Measurements from ENCODE around the gene KIF21B. TPM values are rescaled to one million over a fixed set of nuclear protein-coding genes. Genes with fewer than 3 reads are reported as not detected.
"Not testable (repeated sequence)": the region's sequence is repeated elsewhere in the genome, so short reads cannot be mapped to it uniquely, and the experiment has no call there.

KIF21B gene
- total and polyA plus RNA-seq, 2 donors: 7.3 to 8.2 TPM

DNA sequence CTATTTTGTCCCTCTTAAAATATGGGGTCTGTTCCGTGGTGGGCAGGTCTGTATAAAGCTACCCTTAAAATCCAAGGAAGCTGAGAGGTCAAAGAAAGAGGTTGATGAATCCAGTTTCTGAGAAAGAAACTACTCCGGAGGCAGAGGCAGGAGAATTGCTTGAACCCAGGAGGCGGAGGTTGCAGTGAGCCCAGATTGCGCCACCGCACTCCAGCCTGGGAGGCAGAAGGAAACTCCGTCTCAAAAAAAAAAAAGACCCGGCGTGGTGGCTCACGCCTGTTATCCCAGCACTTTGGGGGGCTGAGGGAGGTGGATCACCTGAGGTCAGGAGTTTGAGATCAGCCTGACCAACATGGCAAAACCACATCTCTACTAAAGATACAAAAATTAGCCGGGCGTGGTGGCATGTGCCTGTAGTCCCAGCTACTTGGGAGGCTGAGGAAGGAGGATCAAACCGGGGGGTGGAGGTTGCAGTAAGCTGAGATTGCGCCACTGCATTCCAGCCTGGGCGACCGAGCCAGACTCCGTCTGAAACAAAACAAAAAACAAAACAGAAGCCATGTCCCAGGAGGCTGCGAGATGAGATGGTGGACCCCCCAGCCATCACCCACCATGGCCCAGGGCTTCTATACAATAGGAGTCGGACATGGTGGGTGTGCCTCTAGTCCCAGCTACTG, 88.1 kb downstream of the KIF21B start:
- H3K27ac ChIP-seq (ENCODE audit: low read depth in 1 of 2, low read length in 1 of 2); H3K27me3 ChIP-seq (ENCODE audit: control insufficient read depth in 2 of 2, insufficient read depth in 1 of 2, low read length in 1 of 2); DNase-seq (ENCODE audit: low read depth in 6 of 9, low spot score in 9 of 9); H3K4me3 ChIP-seq (ENCODE audit: low read length in 2 of 2); H3K4me1 ChIP-seq (ENCODE audit: control insufficient read depth in 2 of 2, insufficient read depth in 2 of 2, low read length in 2 of 2); H3K9me3 ChIP-seq (ENCODE audit: control insufficient read depth in 2 of 2, insufficient read depth in 1 of 2, low read length in 1 of 2); H3K36me3 ChIP-seq (ENCODE audit: control insufficient read depth in 2 of 2, insufficient read depth in 2 of 2, low read length in 1 of 2): not testable (repeated sequence)
- 97% methylated on average over 18 of the region's 18 CpGs for WGBS

GRCh38 chr1:200934676-200935245, 88.8 kb downstream of the KIF21B start:
- peaks cover 0 to 4% of the 10 kb centered on the region in 2 donors for H3K9me3 ChIP-seq (ENCODE audit: control insufficient read depth in 2 of 2, insufficient read depth in 1 of 2, low read length in 1 of 2)
- no peak overlapping the region for H3K27ac ChIP-seq (ENCODE audit: low read depth in 1 of 2, low read length in 1 of 2)
- H3K4me1 ChIP-seq (ENCODE audit: control insufficient read depth in 2 of 2, insufficient read depth in 2 of 2, low read length in 2 of 2): no peaks in the 10 kb centered on the region
- WGBS: 97% methylated on average over 13 of the region's 13 CpGs
- no peak for DNase-seq (ENCODE audit: low read depth in 6 of 9, low spot score in 9 of 9)
- no peaks in the 10 kb centered on the region for H3K36me3 ChIP-seq (ENCODE audit: control insufficient read depth in 2 of 2, insufficient read depth in 2 of 2, low read length in 1 of 2)
- no peak overlapping the region for H3K4me3 ChIP-seq (ENCODE audit: low read length in 2 of 2)
- no peaks in the 10 kb centered on the region for H3K27me3 ChIP-seq (ENCODE audit: control insufficient read depth in 2 of 2, insufficient read depth in 1 of 2, low read length in 1 of 2)

- no peaks in the 10 kb centered on the region for H3K36me3 ChIP-seq (ENCODE audit: control insufficient read depth in 2 of 2, insufficient read depth in 2 of 2, low read length in 1 of 2)
- no peaks in the 10 kb centered on the region for H3K27me3 ChIP-seq (ENCODE audit: control insufficient read depth in 2 of 2, insufficient read depth in 1 of 2, low read length in 1 of 2)
- H3K4me1 ChIP-seq (ENCODE audit: control insufficient read depth in 2 of 2, insufficient read depth in 2 of 2, low read length in 2 of 2): no peaks in the 10 kb centered on the region
- DNase-seq (ENCODE audit: low read depth in 6 of 9, low spot score in 9 of 9): no peak
- peaks cover 0 to 4% of the 10 kb centered on the region in 2 donors for H3K9me3 ChIP-seq (ENCODE audit: control insufficient read depth in 2 of 2, insufficient read depth in 1 of 2, low read length in 1 of 2)
- H3K27ac ChIP-seq (ENCODE audit: low read depth in 1 of 2, low read length in 1 of 2): no peak overlapping the region
- no peak overlapping the region for H3K4me3 ChIP-seq (ENCODE audit: low read length in 2 of 2)
- WGBS: 87% methylated on average over 2 of the region's 2 CpGs
These were observed 91.7 kb downstream of the KIF21B start for GRCh38 chr1:200931776-200932175.

DNA sequence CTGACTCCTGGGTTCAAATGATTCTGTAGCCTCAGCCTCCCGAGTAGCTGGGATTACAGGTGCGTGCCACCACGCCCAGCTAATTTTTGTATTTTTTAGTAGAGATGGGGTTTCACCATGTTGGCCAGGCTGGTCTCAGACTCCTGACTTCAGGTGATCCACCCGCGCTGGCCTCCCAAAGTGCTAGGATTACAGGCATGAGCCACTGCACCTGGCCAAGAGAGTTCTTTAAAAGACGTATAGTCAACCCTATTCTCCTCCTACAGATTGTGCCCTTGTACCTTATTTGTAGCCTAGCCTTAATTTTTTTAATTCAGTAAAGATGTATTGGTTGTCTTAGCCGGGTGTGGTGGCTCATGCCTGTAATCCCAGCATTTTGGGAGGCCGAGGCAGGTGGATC, 93.2 kb downstream of the KIF21B start:
- H3K27me3 ChIP-seq (ENCODE audit: control insufficient read depth in 2 of 2, insufficient read depth in 1 of 2, low read length in 1 of 2); H3K4me1 ChIP-seq (ENCODE audit: control insufficient read depth in 2 of 2, insufficient read depth in 2 of 2, low read length in 2 of 2); H3K27ac ChIP-seq (ENCODE audit: low read depth in 1 of 2, low read length in 1 of 2); DNase-seq (ENCODE audit: low read depth in 6 of 9, low spot score in 9 of 9); H3K9me3 ChIP-seq (ENCODE audit: control insufficient read depth in 2 of 2, insufficient read depth in 1 of 2, low read length in 1 of 2); H3K36me3 ChIP-seq (ENCODE audit: control insufficient read depth in 2 of 2, insufficient read depth in 2 of 2, low read length in 1 of 2); H3K4me3 ChIP-seq (ENCODE audit: low read length in 2 of 2): not testable (repeated sequence)
- WGBS: 96% methylated on average over 8 of the region's 8 CpGs

- H3K27ac ChIP-seq (ENCODE audit: low read depth in 1 of 2, low read length in 1 of 2): no peak overlapping the region
- 93% methylated on average over 4 of the region's 4 CpGs for WGBS
These were observed 93.8 kb downstream of the KIF21B start for GRCh38 chr1:200929530-200930278.

GRCh38 chr1:200925831-200926230, 97.7 kb downstream of the KIF21B start:
- 37% methylated on average over 4 of the region's 4 CpGs for WGBS

More at GRCh38 chr1:200929530-200930278, 93.8 kb downstream of the KIF21B start:
- no peaks in the 10 kb centered on the region for H3K36me3 ChIP-seq (ENCODE audit: control insufficient read depth in 2 of 2, insufficient read depth in 2 of 2, low read length in 1 of 2)
- no peaks in the 10 kb centered on the region for H3K27me3 ChIP-seq (ENCODE audit: control insufficient read depth in 2 of 2, insufficient read depth in 1 of 2, low read length in 1 of 2)
- H3K4me1 ChIP-seq (ENCODE audit: control insufficient read depth in 2 of 2, insufficient read depth in 2 of 2, low read length in 2 of 2): no peaks in the 10 kb centered on the region
- DNase-seq (ENCODE audit: low read depth in 6 of 9, low spot score in 9 of 9): no peak
- H3K4me3 ChIP-seq (ENCODE audit: low read length in 2 of 2): no peak overlapping the region
- peaks cover 0 to 4% of the 10 kb centered on the region in 2 donors for H3K9me3 ChIP-seq (ENCODE audit: control insufficient read depth in 2 of 2, insufficient read depth in 1 of 2, low read length in 1 of 2)

DNA sequence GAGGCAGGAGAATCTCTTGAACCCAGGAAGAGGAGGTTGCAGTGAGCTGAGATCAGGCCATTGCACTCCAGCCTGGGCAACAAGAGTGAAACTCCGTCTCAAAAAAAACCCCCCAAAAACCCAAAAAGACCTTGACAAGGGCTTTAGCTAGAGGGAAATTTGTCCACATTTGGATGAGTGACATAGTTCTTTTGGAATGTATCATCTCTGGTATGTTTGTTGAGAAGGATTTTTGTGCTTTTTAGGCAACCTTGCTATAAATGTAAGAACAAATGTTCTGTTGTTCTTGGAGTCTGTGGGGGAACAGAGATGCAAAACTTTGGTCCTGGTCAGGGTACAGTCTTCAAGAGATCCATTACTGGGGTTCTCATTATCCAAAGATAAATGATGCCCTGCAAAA, 99.9 kb downstream of the KIF21B start:
- H3K9me3 ChIP-seq (ENCODE audit: control insufficient read depth in 2 of 2, insufficient read depth in 1 of 2, low read length in 1 of 2): no peaks in the 10 kb centered on the region
- DNase-seq (ENCODE audit: low read depth in 6 of 9, low spot score in 9 of 9): no peak
- H3K27ac ChIP-seq (ENCODE audit: low read depth in 1 of 2, low read length in 1 of 2): no peak overlapping the region
- 88% methylated on average over 1 of the region's 1 CpG for WGBS
- H3K4me3 ChIP-seq (ENCODE audit: low read length in 2 of 2): no peak overlapping the region
- no peaks in the 10 kb centered on the region for H3K36me3 ChIP-seq (ENCODE audit: control insufficient read depth in 2 of 2, insufficient read depth in 2 of 2, low read length in 1 of 2)
- no peaks in the 10 kb centered on the region for H3K27me3 ChIP-seq (ENCODE audit: control insufficient read depth in 2 of 2, insufficient read depth in 1 of 2, low read length in 1 of 2)
- H3K4me1 ChIP-seq (ENCODE audit: control insufficient read depth in 2 of 2, insufficient read depth in 2 of 2, low read length in 2 of 2): no peaks in the 10 kb centered on the region

More at GRCh38 chr1:200925831-200926230, 97.7 kb downstream of the KIF21B start:
- peak in 1 of 9 donors; percentile 9 for DNase-seq (ENCODE audit: low read depth in 6 of 9, low spot score in 9 of 9)
- Histone ChIP-seq H3K4me1 (ENCODE audit: control insufficient read depth in 2 of 2, insufficient read depth in 2 of 2, low read length in 2 of 2) (no peaks in the 10 kb centered on the region), H3K27ac (ENCODE audit: low read depth in 1 of 2, low read length in 1 of 2) (no peak overlapping the region), H3K4me3 (ENCODE audit: low read length in 2 of 2) (no peak overlapping the region), H3K9me3 (ENCODE audit: control insufficient read depth in 2 of 2, insufficient read depth in 1 of 2, low read length in 1 of 2) (no peaks in the 10 kb centered on the region), H3K36me3 (ENCODE audit: control insufficient read depth in 2 of 2, insufficient read depth in 2 of 2, low read length in 1 of 2) (no peaks in the 10 kb centered on the region), H3K27me3 (ENCODE audit: control insufficient read depth in 2 of 2, insufficient read depth in 1 of 2, low read length in 1 of 2) (no peaks in the 10 kb centered on the region)

GRCh38 chr1:200922406-200922805, 101.1 kb downstream of the KIF21B start:
- no peaks in the 10 kb centered on the region for H3K4me1 ChIP-seq (ENCODE audit: control insufficient read depth in 2 of 2, insufficient read depth in 2 of 2, low read length in 2 of 2)
- no peaks in the 10 kb centered on the region for H3K27me3 ChIP-seq (ENCODE audit: control insufficient read depth in 2 of 2, insufficient read depth in 1 of 2, low read length in 1 of 2)
- DNase-seq (ENCODE audit: low read depth in 6 of 9, low spot score in 9 of 9): no peak
- no peak overlapping the region for H3K4me3 ChIP-seq (ENCODE audit: low read length in 2 of 2)
- H3K27ac ChIP-seq (ENCODE audit: low read depth in 1 of 2, low read length in 1 of 2): no peak overlapping the region
- H3K36me3 ChIP-seq (ENCODE audit: control insufficient read depth in 2 of 2, insufficient read depth in 2 of 2, low read length in 1 of 2): no peaks in the 10 kb centered on the region
- no peaks in the 10 kb centered on the region for H3K9me3 ChIP-seq (ENCODE audit: control insufficient read depth in 2 of 2, insufficient read depth in 1 of 2, low read length in 1 of 2)
- WGBS: 87% methylated on average over 2 of the region's 2 CpGs

DNA sequence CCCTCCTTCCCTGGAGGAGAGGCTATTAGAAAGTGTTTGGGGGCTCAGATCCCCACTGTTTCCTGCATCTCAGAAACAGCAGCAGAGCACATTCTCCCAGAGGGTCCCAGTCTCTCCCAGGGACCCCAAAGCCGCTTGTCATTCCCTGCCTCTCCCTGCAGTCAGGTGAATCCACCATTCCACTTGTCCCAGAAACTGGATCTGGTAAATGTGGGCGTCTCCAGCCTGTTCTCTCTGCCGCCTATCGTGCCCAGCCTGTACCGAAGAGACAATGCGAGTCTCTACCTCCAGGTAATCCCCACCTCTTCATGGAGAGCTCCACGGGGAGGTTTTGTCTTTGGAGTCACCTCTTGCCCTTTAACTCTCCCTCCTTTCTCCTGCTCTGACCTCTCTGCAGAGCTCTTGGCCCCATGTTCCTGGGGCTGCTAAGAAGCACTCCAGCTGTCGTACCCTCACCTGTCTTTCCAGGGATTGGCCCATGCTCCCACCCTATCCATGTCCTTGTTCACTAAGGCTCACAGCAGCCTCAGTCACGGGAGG, 101.9 kb downstream of the KIF21B start:
- Histone ChIP-seq H3K27me3 (ENCODE audit: control insufficient read depth in 2 of 2, insufficient read depth in 1 of 2, low read length in 1 of 2) (no peaks in the 10 kb centered on the region), H3K36me3 (ENCODE audit: control insufficient read depth in 2 of 2, insufficient read depth in 2 of 2, low read length in 1 of 2) (no peaks in the 10 kb centered on the region), H3K9me3 (ENCODE audit: control insufficient read depth in 2 of 2, insufficient read depth in 1 of 2, low read length in 1 of 2) (no peaks in the 10 kb centered on the region), H3K27ac (ENCODE audit: low read depth in 1 of 2, low read length in 1 of 2) (no peak overlapping the region), H3K4me3 (ENCODE audit: low read length in 2 of 2) (no peak overlapping the region), H3K4me1 (ENCODE audit: control insufficient read depth in 2 of 2, insufficient read depth in 2 of 2, low read length in 2 of 2) (no peaks in the 10 kb centered on the region)
- no peak for DNase-seq (ENCODE audit: low read depth in 6 of 9, low spot score in 9 of 9)
- 93% methylated on average over 9 of the region's 9 CpGs for WGBS
